GM19372 (cell line): ENCODE measurements around the gene DCDC1.

Experiments
- ATAC-seq: cut with Tn5 transposase; IDR thresholded peaks from one replicate; pipeline ENCODE4 v1.9.1; 2021; ENCODE audit warnings: mild to moderate bottlenecking, low read depth, moderate library complexity; ENCODE audit not compliant: unreplicated experiment

The DCDC1 gene, protein sequence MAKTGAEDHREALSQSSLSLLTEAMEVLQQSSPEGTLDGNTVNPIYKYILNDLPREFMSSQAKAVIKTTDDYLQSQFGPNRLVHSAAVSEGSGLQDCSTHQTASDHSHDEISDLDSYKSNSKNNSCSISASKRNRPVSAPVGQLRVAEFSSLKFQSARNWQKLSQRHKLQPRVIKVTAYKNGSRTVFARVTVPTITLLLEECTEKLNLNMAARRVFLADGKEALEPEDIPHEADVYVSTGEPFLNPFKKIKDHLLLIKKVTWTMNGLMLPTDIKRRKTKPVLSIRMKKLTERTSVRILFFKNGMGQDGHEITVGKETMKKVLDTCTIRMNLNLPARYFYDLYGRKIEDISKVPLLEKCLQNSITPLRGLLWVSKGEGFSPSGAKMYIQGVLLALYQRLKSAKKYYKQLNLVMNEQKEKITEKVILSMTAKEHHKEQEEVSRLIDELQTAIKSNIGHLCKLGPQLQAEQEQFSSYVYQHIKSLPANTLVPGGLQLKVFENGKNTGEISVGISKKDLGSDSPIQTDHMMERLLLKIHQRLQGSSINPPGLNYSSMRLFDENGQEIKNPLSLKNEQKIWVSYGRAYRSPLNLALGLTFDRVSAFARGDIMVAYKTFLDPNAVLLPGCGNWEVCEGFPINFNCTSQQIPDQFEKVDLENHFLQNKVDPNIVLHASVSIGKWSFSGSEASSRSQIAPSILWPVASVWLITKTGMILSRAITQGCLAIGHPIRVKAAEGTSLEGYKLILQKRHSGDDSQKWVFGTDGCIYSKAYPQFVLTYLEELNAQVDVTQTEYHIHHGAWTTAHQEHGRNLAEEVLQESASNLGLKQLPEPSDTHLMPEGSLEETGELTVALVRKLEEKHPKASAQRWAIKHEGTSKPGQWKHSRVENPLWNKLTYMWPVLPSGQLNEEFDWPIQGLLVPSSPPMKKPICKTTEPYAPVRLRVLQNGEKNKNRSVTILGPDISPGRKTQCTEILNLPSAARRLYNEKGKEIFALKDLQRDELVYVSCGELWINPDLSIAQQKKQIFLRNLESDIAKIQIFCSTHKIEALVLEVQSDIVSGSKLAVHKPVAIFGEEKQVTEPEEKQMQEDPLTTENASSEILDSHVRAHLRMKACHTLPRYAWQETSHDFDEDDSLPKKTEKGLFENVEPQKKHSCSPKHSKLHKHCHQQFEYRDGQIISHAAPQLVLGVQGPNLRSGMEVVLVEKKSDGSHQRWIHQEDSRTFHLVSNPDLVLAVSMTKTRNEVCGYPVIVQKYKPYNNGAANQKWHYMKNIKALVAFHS (N-terminal part only)

DNA sequence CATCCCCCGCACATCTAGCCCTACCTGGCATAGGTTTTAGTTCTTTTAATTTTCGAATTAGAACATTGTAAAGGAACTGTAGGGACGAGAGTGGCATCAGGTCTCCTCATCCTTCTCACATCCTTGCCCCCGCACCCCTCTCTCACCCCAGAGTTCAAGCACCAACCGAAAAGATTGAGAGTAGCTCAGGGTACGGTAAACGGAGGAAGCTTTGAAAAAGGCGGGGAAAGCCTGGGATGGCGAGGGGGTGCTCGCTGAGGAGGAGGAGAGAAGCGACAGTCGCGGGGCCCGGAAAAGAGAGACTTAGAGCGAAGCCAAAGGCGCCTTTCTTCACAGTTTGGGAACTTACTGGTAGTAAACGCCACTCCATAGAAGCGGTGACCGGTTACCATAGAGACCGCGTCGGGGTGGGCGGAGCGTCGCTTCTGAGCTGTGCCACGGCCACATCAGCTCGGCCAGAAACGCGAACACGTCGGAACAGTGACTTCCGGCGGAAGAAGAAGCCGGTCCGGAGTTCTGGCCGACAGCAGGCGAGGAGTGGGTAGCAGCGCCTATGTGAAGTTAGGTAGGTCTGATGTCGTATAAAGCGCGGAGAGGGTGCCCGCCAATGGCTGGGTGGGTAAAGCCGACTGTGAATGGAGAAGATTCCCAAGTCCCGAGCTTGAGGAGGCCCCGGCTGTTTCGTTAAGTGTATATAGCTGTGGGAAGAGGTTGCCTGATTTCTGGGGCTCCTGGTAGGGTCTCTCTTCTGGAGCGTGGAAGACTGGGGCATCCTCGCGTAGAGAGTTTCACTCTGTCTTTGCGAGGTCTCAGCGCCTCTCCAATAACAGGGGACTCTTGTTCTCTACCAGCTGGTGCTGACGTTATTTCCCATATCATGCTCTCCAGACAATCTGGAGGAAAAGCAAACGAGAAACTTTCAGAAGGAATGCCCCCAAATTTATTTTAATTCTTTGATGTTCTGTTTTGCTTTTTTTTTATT is at the start of gene DCDC1, which contains the start of gene DNAJC24:
DCDC1 (minus strand) TSS at position 392 of the 982 bp plus-strand sequence. CDS start 41,459 bp downstream, outside the sequence.
DNAJC24 (plus strand) TSS at position 513 of the 982 bp plus-strand sequence. CDS start 889 bp downstream, outside the sequence.
- ATAC-seq = peak; percentile 95

DNA sequence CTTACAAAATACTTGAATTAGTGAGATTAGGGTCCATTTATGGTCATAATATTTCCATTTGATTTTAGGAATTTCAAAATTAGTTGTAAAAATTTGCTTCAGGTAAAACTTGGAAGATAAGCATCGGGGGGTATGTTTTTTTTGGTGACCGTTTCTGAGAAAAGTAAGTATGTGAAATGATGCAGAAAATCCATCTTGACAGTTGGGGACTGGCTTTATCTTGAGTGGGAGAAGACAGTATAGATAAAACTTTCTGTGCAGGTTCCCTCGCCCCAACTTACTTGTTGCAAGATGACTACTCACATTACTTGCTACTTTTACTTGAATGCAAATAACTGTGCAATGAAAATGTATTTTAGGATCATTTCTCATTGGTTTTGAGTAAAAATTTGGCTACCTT is 49.6 kb upstream of the DCDC1 start:
- no peak for ATAC-seq

DNA sequence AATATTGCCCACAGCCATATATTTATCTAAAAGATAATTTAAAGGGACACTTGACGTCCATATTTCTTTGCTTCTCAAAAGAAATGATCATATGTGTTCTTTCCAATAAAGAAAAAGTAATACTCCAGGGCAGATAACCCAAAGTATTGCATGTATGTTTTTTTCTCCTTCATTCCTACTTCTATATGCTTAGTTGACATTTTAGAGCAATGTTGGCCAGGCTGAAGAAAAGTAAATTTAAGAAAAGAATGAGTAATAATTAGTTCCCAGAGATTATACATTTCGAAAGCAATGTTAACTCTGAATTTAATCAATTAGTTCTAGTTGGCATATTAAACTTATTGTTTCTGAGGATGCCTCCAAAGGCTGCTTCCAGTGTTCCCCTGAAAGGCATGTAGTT is 48.3 kb upstream of the DCDC1 start:
- ATAC-seq = no peak

DNA sequence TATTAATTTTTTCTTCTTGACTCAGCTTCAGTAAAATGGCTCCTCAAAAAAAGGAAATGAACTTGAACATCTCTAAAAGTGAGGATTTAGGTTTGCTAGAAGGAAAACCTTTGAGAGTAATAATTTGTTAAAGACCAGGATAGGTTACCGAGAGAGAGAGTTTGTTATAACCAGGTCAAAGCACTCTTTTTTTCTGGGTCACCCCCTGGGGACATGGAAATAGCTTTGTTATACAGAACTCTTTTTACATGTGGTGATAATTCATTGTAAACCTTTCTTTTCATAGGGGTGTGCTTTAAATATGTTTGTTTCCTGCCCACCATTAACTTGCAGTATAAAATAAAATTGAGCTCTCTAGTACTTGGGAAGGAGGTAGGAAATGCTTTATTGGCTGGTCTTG is 47.8 kb upstream of the DCDC1 start:
- no peak for ATAC-seq

DNA sequence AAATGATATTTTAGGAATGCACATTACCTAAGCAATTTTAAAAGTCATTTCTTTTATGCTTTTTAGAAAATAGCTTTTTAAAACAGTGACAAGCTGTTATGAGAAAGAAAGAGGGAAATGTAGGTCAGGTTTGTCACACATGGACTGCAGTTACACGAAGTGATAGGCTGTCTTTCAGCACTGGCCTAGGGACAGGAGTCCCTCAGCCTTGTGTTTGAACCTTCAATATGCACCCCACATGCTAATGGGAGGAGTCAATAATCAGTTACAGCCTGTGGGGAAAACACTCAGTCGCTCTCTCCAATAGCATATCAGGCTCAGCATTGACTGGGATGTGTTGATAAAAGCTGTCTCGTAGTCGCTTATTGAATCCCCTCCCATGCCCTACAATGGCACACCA is 45.9 kb upstream of the DCDC1 start:
- ATAC-seq = no peak

DNA sequence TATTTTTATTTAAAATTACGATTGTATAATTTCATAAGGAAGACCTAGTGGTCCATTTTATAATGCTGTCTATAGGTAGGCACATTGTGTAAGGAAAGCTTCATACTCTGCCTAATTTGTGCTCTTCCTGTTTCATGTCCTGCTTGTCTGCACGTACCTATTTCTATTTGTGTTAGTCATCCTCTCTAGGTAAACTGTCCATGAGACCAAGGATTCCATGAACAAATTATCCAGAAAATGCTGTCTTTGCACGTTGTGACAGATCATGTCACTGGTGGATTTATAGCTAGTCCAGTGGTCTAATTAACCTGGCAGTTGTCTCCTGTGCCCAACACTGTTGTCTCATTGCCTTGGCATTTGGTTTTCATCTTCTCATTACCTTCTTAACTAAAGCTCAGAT is 44.8 kb upstream of the DCDC1 start:
- ATAC-seq = no peak

DNA sequence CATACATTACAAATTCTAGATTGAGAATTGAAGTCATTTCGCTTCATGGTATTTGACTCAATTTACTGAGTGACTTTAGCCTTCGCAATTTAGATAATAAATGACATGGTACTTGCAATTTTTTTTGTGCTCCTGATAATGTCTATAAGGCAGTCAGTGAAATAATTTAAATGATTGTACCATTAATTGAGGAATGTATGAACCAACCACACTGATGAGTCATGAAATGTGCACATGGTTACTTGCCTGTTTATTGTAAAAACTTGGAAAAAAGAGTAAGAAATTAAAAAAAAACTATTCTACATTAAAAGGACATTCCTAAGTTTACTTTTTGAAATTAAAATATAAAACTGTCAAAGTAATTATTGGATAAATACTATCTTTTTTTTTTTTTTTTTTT is 43.4 kb upstream of the DCDC1 start:
- ATAC-seq = no peak

DNA sequence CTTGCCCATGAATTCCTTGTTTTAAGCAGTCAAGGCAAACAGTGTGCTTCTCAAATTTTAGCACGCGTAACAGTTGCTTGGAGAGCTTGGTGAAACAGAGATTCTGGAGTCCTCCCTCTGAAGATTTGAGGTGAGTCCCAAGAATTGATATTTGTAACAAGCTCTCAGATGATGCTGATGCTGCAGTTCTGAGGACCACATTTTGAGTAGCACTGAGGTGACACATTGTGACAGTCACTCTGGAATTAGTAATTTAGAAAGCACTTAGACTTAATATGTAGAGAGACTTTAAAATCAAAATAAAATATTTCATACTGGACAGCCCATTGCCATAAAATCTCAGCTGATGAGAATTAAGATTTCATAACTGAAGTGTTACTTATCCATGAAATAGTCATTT is 38.7 kb upstream of the DCDC1 start:
- ATAC-seq = no peak

DNA sequence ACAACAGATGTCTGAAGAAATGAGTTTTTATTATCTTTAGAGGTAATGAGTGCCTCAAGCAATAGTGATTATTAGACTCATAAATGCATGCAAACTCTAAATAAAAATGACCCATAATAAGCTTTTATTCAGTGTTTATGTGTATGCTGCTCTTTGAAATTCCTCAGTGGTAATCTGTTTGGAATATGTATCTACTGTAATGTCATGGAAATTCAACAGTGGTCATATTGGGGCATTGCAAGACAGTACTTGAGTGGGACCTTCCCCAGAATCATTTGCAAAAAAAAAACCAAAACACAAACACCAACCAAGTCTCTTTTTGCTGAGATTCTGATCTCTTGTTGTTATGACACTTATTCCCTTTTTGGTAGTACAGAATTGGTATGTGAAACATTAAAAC is 35.1 kb upstream of the DCDC1 start:
- ATAC-seq = no peak

DNA sequence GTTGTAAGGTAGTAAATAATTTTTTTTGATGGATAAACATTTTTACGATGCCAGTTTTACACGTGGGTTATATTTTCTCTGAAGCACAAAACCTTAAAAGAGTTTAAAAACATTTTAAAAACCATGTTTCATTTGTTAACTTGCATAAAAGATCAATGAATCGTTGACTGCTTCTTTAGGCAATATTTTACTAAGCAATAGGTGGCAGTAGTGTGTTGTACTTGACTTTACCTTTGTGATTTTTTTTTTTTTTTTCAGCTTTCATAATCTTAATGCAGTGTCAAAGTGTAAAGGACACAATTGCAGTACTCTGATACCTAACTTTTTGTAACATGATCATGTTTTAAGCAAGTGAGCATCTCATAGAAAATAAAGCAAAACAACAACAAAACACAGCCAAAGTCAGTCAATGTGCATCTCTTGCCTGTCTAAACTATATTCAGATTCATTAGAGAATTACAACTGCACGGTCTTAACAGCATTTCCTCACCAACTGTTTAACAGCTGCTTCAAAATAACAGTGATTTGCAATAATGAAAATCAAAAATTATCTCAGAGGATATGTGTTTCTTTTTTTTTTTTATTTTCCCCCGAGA is 27.8 kb upstream of the DCDC1 start:
- ATAC-seq = no peak

DNA sequence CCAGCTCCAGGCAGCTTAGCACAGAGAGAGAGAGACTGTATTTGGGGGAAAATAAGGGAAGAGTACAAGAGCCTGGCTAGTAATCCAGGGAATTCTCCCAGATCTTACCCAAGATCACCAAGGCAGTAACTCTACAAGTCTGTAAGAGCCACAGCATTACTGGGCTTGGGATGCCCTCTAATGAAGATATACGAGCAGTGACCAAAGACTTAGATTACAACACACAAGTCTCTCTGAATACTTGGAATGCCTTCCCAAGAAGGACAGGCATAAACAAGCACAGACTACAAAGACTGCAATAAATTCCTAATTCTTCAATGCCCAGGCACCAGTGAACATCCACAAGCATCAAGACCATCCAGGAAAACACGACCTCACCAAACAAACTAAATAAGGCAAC is 17.8 kb upstream of the DCDC1 start:
- no peak for ATAC-seq

DNA sequence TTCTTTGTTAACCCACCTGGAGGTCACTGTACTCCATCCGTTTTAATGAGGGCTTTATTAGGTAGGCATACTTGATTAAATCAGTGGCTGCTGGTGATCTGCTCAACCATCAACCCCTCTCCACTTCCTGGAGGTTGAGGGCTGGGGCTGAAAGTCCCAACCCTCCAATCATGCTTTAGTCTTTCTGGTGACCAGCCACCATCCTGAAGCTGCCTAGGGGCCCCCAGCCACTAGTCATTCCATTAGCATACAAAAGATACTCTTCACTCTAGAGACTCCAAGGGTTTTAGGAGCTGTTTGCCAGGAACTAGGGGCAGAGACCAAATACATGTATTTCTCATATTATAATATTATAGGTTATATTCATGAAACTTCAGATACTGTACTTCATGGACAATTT is 13.6 kb upstream of the DCDC1 start:
- no peak for ATAC-seq

DNA sequence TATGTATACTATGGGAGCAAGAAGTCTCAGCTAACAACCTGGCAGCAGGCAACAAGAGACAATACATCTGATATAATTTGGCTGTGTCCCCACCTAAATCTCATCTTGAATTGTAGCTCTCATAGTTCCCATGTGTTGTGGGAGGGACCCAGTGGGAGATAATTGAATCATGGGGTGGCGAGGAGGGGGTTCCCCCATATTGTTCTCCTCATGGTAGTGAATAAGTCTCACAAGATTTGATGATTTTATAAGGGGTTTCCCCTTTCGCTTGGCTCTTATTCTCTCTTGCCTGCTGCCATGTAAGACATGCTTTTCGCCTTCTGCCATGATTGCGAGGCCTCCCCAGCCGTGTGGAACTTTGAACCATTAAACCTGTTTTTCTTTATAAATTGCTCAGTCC is 6.3 kb upstream of the DCDC1 start:
- ATAC-seq = no peak

DNA sequence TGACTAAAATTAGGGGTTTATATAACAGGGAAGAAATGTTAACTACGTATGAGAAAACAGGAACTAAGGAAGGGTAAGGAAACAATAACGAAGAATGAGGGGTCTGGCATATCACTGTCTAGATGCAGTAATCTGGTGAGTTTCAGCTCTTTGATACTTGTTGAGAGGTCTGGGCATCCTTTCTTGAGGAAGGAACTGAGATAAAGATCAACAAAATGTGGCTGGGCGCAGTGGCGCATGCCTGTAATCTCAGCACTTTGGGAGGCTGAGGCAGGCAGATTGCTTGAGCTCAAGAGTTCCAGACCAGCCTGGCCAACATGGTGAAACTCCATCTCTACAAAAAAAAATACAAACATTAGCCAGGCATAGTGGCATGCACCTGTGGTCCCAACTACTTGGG is 2.7 kb downstream of the DCDC1 start:
- ATAC-seq = no peak

DNA sequence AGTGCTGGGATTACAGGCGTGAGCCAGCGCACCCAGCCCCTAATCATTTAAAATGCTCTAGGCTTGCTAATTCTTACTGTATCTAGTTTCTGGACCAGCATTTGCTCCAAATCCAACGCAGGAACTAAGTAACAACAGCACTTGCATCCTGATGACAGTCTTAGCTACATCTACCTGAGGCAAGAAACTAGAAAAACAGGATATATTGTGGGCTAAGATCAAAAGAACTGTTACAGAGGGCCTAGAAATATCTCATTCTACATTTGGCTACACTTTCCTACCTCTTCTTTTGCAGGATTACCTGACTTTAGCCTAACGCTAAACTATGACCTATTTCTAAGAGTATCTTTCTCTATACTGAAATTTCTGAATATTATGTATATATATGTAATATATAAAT is 7.8 kb downstream of the DCDC1 start:
- ATAC-seq = no peak

DNA sequence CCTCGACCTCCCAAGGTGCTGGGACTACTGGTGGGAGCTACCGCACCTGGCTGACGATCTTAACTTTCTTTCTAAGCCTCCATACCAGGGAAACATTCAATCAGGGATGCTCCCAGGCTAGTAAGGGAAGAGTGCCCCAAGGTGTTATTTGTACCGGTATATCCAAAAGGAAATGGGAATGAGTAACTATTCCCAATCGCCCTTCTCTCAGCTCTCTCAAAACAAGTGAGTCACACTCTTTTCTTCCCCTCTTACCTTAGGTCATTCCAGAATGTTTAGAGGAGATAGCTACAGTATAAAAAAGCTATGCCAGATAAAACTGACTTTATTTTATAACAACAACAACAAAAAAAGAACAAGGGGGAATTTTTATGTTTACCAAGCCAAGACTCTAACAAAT is 13.7 kb downstream of the DCDC1 start:
- no peak for ATAC-seq

DNA sequence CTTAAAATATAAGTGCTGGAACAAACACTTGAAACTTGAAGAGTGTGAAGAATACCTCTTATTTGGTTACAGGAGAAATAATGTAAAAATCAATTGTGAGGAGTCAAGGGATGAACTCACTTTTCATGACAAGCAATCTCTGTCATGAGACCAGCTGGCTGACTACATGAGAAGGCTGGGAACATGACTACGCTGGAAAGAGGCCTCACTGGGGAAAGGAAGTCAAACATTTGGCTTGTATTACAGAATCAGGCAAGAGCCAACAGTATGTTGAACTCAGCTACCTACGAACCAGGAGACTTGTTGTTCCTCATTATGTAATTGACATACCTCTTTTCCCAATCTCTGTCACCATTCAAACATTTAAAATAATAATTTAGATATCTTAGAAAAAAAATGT is 14.4 kb downstream of the DCDC1 start:
- no peak for ATAC-seq

DNA sequence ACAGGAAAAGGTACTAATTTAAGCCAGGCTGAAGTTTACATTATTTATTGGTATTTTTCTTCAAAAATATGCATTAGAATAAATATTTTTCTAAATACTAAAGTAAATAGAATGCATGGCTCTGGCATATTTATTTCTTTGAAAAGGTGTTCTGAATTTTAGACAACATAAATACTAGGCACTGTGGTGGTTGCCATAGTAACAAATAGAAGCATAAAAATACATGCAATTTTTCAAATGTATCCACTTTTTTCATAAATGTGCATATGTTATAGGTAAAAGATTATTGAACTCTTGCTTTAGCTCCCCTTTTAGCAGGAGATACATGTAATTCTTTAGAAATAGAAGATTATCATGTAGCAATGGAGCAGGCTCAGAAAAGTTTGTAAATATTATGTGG is 18.4 kb downstream of the DCDC1 start:
- ATAC-seq = no peak

DNA sequence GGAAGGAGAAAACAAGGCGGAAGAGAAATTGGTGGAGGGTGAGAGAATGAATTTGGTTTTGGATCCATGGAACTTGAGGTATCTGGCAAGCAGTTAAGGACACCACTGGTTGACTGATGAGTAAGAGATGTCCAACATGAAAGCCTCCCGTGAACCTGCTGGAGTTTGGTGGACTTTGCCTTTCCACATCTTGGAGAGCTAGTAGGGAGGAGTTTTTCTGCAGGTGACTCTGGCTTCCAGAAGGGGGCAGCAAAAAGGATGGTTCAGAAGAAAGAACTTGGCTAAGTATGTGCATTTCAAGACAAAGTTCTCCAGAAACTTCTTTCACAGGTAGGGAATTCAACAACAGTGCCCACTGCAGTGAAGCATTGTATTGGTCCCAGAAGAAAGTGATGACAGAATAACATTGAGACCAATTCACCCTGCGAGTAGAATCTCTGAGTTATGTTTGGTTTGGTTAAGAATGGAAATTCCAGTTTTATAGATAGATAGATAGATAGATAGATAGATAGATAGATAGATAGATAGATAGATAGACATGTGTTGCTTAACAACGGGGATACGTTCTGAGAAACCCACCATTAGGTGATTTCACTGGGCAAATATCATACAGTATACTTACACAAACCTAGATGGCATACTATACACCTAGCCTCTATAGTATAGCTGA is 28.5 kb downstream of the DCDC1 start:
- ATAC-seq = no peak
